ENCODE measurements around the gene TTBK1.

GRCh38 chr6:43248791-43249190 is 5.5 kb downstream of the TTBK1 start:
- no peak for TF ChIP-seq EZH2 (IDR thresholded peaks at IDR 0.05; ENCODE audit: borderline replicate concordance, low read depth, low read length, poor library complexity, severe bottlenecking)
- TF ChIP-seq, protein P1, sequence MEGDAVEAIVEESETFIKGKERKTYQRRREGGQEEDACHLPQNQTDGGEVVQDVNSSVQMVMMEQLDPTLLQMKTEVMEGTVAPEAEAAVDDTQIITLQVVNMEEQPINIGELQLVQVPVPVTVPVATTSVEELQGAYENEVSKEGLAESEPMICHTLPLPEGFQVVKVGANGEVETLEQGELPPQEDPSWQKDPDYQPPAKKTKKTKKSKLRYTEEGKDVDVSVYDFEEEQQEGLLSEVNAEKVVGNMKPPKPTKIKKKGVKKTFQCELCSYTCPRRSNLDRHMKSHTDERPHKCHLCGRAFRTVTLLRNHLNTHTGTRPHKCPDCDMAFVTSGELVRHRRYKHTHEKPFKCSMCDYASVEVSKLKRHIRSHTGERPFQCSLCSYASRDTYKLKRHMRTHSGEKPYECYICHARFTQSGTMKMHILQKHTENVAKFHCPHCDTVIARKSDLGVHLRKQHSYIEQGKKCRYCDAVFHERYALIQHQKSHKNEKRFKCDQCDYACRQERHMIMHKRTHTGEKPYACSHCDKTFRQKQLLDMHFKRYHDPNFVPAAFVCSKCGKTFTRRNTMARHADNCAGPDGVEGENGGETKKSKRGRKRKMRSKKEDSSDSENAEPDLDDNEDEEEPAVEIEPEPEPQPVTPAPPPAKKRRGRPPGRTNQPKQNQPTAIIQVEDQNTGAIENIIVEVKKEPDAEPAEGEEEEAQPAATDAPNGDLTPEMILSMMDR (conservative IDR thresholded peaks at IDR 0.05; ENCODE audit: low read depth, low read length), result no peak

Data from A673 (cell line).